HEK293 (cell line): ENCODE data around the gene PLA2G4D.

Experiments used
- CTCF ChIA-PET: fragments of 350-600 bp; formaldehyde crosslinking; extraction: SDS; loops from one replicate; lab custom pipeline; 2021; ENCODE audit warnings: antibody characterized with exemption; lab: Yijun Ruan, JAX
- POLR2A ChIA-PET: fragments of 300-600 bp; formaldehyde crosslinking; extraction: SDS; loops from one replicate; lab custom pipeline; 2020; ENCODE audit warnings: antibody characterized with exemption, inconsistent platforms; lab: Yijun Ruan, JAX
- H3K27ac ChIP-seq: fragments of 200-500 bp; sonication (Bioruptor generic); 2 replicates; pipeline ENCODE4 v1.5.1; 2014; ENCODE audit warnings: low read depth, low read length, control low read depth, inconsistent platforms; ENCODE audit errors: extremely low read depth
- H3K36me3 ChIP-seq, 2 experiments: fragments of 200-500 bp in 1 of 2; sonication (Bioruptor generic) in 1 of 2; 1 replicate in 1 of 2; 2 replicates in 1 of 2; pipeline ENCODE4 v1.5.1; 2014 to 2017; ENCODE audit warnings: inconsistent platforms in 2 of 2, low read length in 2 of 2; ENCODE audit not compliant: control insufficient read depth in 2 of 2, insufficient read depth in 1 of 2
- H3K4me1 ChIP-seq: fragments of 200-500 bp; sonication (Bioruptor generic); 2 replicates; pipeline ENCODE4 v1.5.1; 2014; ENCODE audit warnings: mild to moderate bottlenecking, low read length, inconsistent platforms; ENCODE audit not compliant: control insufficient read depth, insufficient read depth
- H3K4me3 ChIP-seq: 2 replicates; pipeline ENCODE4 v1.5.1; 2011; ENCODE audit warnings: low read depth, mild to moderate bottlenecking, control low read depth, low read length, moderate library complexity
- H3K9me3 ChIP-seq: fragments of 200-500 bp; sonication (Bioruptor generic); 2 replicates; pipeline ENCODE4 v1.5.1; 2014; ENCODE audit warnings: low read depth, low read length, inconsistent platforms; ENCODE audit not compliant: control insufficient read depth, insufficient read depth
- TCF7L2 ChIP-seq: IDR thresholded peaks from 2 replicates; pipeline ENCODE4 v1.6.1; 2011; ENCODE audit warnings: low read depth, mild to moderate bottlenecking, inconsistent platforms, low read length, moderate library complexity, borderline replicate concordance
- YY1 ChIP-seq: fragments of 450-650 bp; formaldehyde crosslinking; IDR thresholded peaks from 2 replicates; pipeline ENCODE4 v1.5.1; 2018; ENCODE audit warnings: missing biosample characterization, missing genetic modification characterization
- ZFP69B ChIP-seq: fragments of 450-650 bp; formaldehyde crosslinking; IDR thresholded peaks from 2 replicates; pipeline ENCODE4 v1.5.1; 2016; ENCODE audit warnings: missing biosample characterization, missing genetic modification characterization
- ZNF114 ChIP-seq: fragments of 450-650 bp; formaldehyde crosslinking; IDR thresholded peaks from 2 replicates; pipeline ENCODE4 v1.5.0; 2017; ENCODE audit warnings: missing biosample characterization, missing genetic modification characterization
- ZNF394 ChIP-seq: fragments of 450-650 bp; formaldehyde crosslinking; IDR thresholded peaks from 2 replicates; pipeline ENCODE4 v1.5.1; 2016; ENCODE audit warnings: missing biosample characterization, missing genetic modification characterization, mild to moderate bottlenecking, moderate library complexity, borderline replicate concordance
- ZNF654 ChIP-seq: fragments of 450-650 bp; formaldehyde crosslinking; IDR thresholded peaks from 2 replicates; pipeline ENCODE4 v1.5.1; 2016; ENCODE audit warnings: low read depth, missing biosample characterization, missing genetic modification characterization
- ZNF747 ChIP-seq: fragments of 450-650 bp; formaldehyde crosslinking; IDR thresholded peaks from 2 replicates; pipeline ENCODE4 v1.5.1; 2016; ENCODE audit warnings: missing biosample characterization, missing genetic modification characterization
- ZNF76 ChIP-seq: fragments of 450-650 bp; formaldehyde crosslinking; IDR thresholded peaks from 2 replicates; pipeline ENCODE4; 2016; ENCODE audit warnings: low read depth, missing biosample characterization, missing genetic modification characterization, borderline replicate concordance
- TF ChIP-seq, protein P1 (sequence below): fragments of 450-650 bp; formaldehyde crosslinking; IDR thresholded peaks from 2 replicates; pipeline ENCODE4 v1.5.1; 2016; ENCODE audit warnings: missing biosample characterization, missing genetic modification characterization
- TF ChIP-seq, protein P2 (sequence below): fragments of 450-650 bp; formaldehyde crosslinking; IDR thresholded peaks from 2 replicates; pipeline ENCODE4 v1.5.1; 2016; ENCODE audit warnings: missing biosample characterization, missing genetic modification characterization
- TF ChIP-seq, protein P3 (sequence below): fragments of 450-650 bp; formaldehyde crosslinking; IDR thresholded peaks from 2 replicates; pipeline ENCODE4 v1.5.1; 2016; ENCODE audit warnings: missing biosample characterization, missing genetic modification characterization
- TF ChIP-seq, protein P4 (sequence below): IDR thresholded peaks from 2 replicates; pipeline ENCODE4 v1.6.1; 2011; ENCODE audit warnings: mild to moderate bottlenecking, low read depth, low read length, borderline replicate concordance
- TF ChIP-seq, protein P5 (sequence below): fragments of 450-650 bp; formaldehyde crosslinking; IDR thresholded peaks from 2 replicates; pipeline ENCODE4 v1.5.1; 2017; ENCODE audit warnings: missing biosample characterization, missing genetic modification characterization
- TF ChIP-seq, protein P6 (sequence below): fragments of 450-650 bp; formaldehyde crosslinking; IDR thresholded peaks from 2 replicates; pipeline ENCODE4 v1.5.1; 2016; ENCODE audit warnings: missing biosample characterization, missing genetic modification characterization

Gene PLA2G4D

DNA sequence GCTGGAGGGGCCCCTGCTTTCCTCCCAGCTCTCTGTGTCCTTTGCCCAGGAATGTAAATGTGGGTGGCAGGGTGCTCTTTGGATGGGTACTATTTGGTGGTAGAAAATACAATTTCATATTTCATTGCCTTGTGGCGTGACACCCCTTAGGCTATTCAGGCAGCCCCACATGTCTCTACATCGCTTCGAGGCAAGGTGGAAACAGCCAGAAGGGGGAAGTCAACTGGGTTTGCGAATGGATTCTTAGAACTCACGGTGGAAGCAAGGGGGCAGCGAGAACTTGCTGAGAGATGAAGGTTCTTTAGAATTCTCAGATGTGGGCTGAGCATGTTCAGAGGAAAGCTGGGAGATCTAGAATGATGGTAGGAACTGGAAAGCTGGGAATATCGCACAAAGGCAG lies 25.3 kb downstream of the PLA2G4D start:
- no peak overlapping the region for H3K27ac ChIP-seq
- TF ChIP-seq, protein P1, sequence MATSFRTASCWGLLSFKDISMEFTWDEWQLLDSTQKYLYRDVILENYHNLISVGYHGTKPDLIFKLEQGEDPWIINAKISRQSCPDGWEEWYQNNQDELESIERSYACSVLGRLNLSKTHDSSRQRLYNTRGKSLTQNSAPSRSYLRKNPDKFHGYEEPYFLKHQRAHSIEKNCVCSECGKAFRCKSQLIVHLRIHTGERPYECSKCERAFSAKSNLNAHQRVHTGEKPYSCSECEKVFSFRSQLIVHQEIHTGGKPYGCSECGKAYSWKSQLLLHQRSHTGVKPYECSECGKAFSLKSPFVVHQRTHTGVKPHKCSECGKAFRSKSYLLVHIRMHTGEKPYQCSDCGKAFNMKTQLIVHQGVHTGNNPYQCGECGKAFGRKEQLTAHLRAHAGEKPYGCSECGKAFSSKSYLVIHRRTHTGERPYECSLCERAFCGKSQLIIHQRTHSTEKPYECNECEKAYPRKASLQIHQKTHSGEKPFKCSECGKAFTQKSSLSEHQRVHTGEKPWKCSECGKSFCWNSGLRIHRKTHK (tag by site-specific recombination), result no peak
- TF ChIP-seq, protein P2, sequence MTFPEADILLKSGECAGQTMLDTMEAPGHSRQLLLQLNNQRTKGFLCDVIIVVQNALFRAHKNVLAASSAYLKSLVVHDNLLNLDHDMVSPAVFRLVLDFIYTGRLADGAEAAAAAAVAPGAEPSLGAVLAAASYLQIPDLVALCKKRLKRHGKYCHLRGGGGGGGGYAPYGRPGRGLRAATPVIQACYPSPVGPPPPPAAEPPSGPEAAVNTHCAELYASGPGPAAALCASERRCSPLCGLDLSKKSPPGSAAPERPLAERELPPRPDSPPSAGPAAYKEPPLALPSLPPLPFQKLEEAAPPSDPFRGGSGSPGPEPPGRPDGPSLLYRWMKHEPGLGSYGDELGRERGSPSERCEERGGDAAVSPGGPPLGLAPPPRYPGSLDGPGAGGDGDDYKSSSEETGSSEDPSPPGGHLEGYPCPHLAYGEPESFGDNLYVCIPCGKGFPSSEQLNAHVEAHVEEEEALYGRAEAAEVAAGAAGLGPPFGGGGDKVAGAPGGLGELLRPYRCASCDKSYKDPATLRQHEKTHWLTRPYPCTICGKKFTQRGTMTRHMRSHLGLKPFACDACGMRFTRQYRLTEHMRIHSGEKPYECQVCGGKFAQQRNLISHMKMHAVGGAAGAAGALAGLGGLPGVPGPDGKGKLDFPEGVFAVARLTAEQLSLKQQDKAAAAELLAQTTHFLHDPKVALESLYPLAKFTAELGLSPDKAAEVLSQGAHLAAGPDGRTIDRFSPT (tag by site-specific recombination), result no peak
- TF ChIP-seq, protein P3, sequence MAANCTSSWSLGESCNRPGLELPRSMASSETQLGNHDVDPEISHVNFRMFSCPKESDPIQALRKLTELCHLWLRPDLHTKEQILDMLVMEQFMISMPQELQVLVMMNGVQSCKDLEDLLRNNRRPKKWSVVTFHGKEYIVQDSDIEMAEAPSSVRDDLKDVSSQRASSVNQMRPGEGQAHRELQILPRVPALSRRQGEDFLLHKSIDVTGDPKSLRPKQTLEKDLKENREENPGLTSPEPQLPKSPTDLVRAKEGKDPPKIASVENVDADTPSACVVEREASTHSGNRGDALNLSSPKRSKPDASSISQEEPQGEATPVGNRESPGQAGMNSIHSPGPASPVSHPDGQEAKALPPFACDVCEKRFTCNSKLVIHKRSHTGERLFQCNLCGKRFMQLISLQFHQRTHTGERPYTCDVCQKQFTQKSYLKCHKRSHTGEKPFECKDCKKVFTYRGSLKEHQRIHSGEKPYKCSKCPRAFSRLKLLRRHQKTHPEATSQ (tag by site-specific recombination), result no peak
- no peak for TF ChIP-seq ZNF747 (tag by site-specific recombination)
- TF ChIP-seq YY1 (tag by site-specific recombination), result no peak
- TF ChIP-seq, protein P4, sequence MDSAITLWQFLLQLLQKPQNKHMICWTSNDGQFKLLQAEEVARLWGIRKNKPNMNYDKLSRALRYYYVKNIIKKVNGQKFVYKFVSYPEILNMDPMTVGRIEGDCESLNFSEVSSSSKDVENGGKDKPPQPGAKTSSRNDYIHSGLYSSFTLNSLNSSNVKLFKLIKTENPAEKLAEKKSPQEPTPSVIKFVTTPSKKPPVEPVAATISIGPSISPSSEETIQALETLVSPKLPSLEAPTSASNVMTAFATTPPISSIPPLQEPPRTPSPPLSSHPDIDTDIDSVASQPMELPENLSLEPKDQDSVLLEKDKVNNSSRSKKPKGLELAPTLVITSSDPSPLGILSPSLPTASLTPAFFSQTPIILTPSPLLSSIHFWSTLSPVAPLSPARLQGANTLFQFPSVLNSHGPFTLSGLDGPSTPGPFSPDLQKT, result no peak
- TF ChIP-seq ZNF654 (tag by site-specific recombination), result no peak
- TF ChIP-seq, protein P5, sequence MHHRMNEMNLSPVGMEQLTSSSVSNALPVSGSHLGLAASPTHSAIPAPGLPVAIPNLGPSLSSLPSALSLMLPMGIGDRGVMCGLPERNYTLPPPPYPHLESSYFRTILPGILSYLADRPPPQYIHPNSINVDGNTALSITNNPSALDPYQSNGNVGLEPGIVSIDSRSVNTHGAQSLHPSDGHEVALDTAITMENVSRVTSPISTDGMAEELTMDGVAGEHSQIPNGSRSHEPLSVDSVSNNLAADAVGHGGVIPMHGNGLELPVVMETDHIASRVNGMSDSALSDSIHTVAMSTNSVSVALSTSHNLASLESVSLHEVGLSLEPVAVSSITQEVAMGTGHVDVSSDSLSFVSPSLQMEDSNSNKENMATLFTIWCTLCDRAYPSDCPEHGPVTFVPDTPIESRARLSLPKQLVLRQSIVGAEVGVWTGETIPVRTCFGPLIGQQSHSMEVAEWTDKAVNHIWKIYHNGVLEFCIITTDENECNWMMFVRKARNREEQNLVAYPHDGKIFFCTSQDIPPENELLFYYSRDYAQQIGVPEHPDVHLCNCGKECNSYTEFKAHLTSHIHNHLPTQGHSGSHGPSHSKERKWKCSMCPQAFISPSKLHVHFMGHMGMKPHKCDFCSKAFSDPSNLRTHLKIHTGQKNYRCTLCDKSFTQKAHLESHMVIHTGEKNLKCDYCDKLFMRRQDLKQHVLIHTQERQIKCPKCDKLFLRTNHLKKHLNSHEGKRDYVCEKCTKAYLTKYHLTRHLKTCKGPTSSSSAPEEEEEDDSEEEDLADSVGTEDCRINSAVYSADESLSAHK (tag by site-specific recombination), result no peak
- TF ChIP-seq TCF7L2, result no peak
- no peak for TF ChIP-seq ZNF394 (tag by site-specific recombination)
- TF ChIP-seq, protein P6, sequence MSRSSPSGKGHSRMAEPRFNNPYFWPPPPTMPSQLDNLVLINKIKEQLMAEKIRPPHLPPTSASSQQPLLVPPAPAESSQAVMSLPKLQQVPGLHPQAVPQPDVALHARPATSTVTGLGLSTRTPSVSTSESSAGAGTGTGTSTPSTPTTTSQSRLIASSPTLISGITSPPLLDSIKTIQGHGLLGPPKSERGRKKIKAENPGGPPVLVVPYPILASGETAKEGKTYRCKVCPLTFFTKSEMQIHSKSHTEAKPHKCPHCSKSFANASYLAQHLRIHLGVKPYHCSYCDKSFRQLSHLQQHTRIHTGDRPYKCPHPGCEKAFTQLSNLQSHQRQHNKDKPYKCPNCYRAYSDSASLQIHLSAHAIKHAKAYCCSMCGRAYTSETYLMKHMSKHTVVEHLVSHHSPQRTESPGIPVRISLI (tag by site-specific recombination), result no peak
- TF ChIP-seq ZNF114, result no peak
- no peak for TF ChIP-seq ZFP69B (tag by site-specific recombination)
- TF ChIP-seq, all 188 proteins: peak for 0
- no peaks in the 10 kb centered on the region for H3K36me3 ChIP-seq
- no peak overlapping the region for H3K4me3 ChIP-seq
- POLR2A ChIA-PET, result interaction anchor here (0.6 kb wide), 1 partner anchor 79 kb away, joined by 5 read pairs; no protein-coding TSS in a partner anchor
- CTCF ChIA-PET, result interaction anchor here (0.8 to 1.4 kb wide), 3 partner anchors 12 to 70 kb away, joined by 3 to 7 read pairs (median 3); no protein-coding TSS in a partner anchor
- H3K4me1 ChIP-seq, result no peaks in the 10 kb centered on the region
- no peaks in the 10 kb centered on the region for H3K9me3 ChIP-seq

DNA sequence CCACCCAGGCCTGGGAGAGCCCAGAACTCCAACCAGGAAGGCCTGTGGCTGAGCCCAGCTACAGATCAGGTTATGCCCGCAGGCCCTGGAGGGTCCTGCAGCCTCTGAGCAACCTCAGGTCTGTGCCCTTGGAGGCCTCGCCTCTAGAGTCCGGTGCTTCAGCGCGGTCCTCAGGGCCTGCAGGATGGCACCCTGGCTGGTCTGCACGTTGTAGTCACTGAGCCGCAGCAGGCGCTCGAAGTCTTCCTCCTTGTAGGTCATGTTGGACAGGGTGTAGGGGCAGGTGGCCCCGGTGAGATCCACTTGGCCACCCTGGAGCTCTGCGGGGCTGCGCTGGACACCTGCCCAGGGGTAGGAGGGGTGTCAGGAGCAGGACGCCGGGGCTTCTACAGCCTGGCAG lies 25.8 kb downstream of the PLA2G4D start:
- no peak for TF ChIP-seq ZNF76 (tag by site-specific recombination)
- Histone ChIP-seq H3K9me3 (no peaks in the 10 kb centered on the region), H3K4me3 (no peak overlapping the region), H3K27ac (no peak overlapping the region), H3K36me3 (no peaks in the 10 kb centered on the region), H3K4me1 (no peaks in the 10 kb centered on the region)
- POLR2A ChIA-PET, result interaction anchor here (0.6 kb wide), 1 partner anchor 79 kb away, joined by 5 read pairs; no protein-coding TSS in a partner anchor
- CTCF ChIA-PET, result interaction anchor here (0.8 to 3.2 kb wide), 4 partner anchors 10 to 70 kb away, joined by 3 to 14 read pairs (median 5); no protein-coding TSS in a partner anchor
